K562 (cell line): ENCODE measurements around the gene FKBP8. TPM values are rescaled to one million over a fixed set of nuclear protein-coding genes. Genes with fewer than 3 reads are reported as not detected.

Experiments
- BHLHE40 ChIP-seq: IDR thresholded peaks from 2 replicates; pipeline ENCODE4 v1.6.1; 2011; ENCODE audit warnings: low read length, improper control_type of control experiment
- IRF2 ChIP-seq: sonication (generic); formaldehyde crosslinking; IDR thresholded peaks from 2 replicates; pipeline ENCODE4 v1.8.1; 2022; ENCODE audit warnings: mild to moderate bottlenecking, missing genetic modification reagents
- JUND ChIP-seq, 2 experiments: IDR thresholded peaks; 2 replicates in 1 of 2; 3 replicates in 1 of 2; pipeline ENCODE4 v1.6.1; 2011; ENCODE audit warnings: borderline replicate concordance in 2 of 2, low read depth in 2 of 2, low read length in 2 of 2, improper control_type of control experiment in 1 of 2, missing biosample characterization in 1 of 2, missing genetic modification characterization in 1 of 2, missing genetic modification reagents in 1 of 2
- MYNN ChIP-seq, 2 experiments: sonication (generic); formaldehyde crosslinking in 1 of 2; IDR thresholded peaks; 2 replicates each; pipeline versions ENCODE4 v1.5.0 to v1.6.1; 2016 to 2020; ENCODE audit warnings: antibody characterized with exemption in 1 of 2, missing genetic modification reagents in 1 of 2
- NR2C1 ChIP-seq, 2 experiments: fragments of 450-650 bp; IDR thresholded peaks; 2 replicates each; pipeline ENCODE4 v1.6.1; 2017; ENCODE audit warnings: mild to moderate bottlenecking in 2 of 2, antibody characterized with exemption in 1 of 2, inconsistent platforms in 1 of 2, missing compliant biosample characterization in 1 of 2, missing genetic modification characterization in 1 of 2
- NR3C1 ChIP-seq: sonication (generic); formaldehyde crosslinking; IDR thresholded peaks from 2 replicates; pipeline ENCODE4 v1.8.1; 2022; ENCODE audit warnings: missing genetic modification reagents
- POLR2H ChIP-seq: IDR thresholded peaks from 2 replicates; pipeline ENCODE4 v1.6.1; 2016; ENCODE audit warnings: missing genetic modification characterization, low read depth, mild to moderate bottlenecking, control low read depth, missing compliant biosample characterization, moderate library complexity
- RUNX1 ChIP-seq: sonication (generic); IDR thresholded peaks from 2 replicates; pipeline ENCODE4 v1.6.1; 2016; ENCODE audit warnings: antibody characterized with exemption, low read depth
- WHSC1 ChIP-seq: IDR thresholded peaks from one replicate; pipeline ENCODE4 v1.6.1; 2012; ENCODE audit warnings: low read length, control low read depth, inconsistent platforms
- ZFX ChIP-seq: sonication (generic); formaldehyde crosslinking; IDR thresholded peaks from 2 replicates; pipeline ENCODE4 v1.8.0; 2022; ENCODE audit warnings: mild to moderate bottlenecking, missing genetic modification reagents, moderate library complexity
- ZNF146 ChIP-seq: IDR thresholded peaks from one replicate; pipeline ENCODE4 v1.6.1; 2018; ENCODE audit warnings: missing compliant biosample characterization; ENCODE audit not compliant: unreplicated experiment
- ZNF282 ChIP-seq: sonication (generic); formaldehyde crosslinking; IDR thresholded peaks from 2 replicates; pipeline ENCODE4 v1.8.1; 2023; ENCODE audit warnings: missing genetic modification reagents
- polyA plus RNA-seq, 8 experiments: library from polyadenylated mRNA; depleted of rRNA in 4 of 8; stranded (reverse) in 5 of 8; unstranded in 3 of 8; fragments of >200 nt; fragmentation: Nextera tagmentation in 2 of 8; fragmentation: Illumina TruSeq in 1 of 8; extraction: Ambion mirVana in 2 of 8; extraction: Trizol in 1 of 8; gene quantifications; 2 replicates each; pipeline versions ENCODE4 v1.2.1 to v1.2.3, GENCODE V29; 2011 to 2014; ENCODE audit warnings: inconsistent platforms in 1 of 8, missing spikeins in 1 of 8
- total RNA-seq, 7 experiments: library from RNA; depleted of rRNA in 6 of 7; stranded (reverse); fragments of >200 nt in 6 of 7; fragmentation: Illumina TruSeq in 2 of 7; extraction: Trizol in 2 of 7; gene quantifications; 2 replicates each; pipeline versions ENCODE4 v1.2.1 to v1.2.3, GENCODE V29; 2011 to 2021; ENCODE audit warnings: low replicate concordance in 1 of 7
- TF ChIP-seq, protein P1 (sequence below): fragments of 450-650 bp; IDR thresholded peaks from 2 replicates; pipeline ENCODE4 v1.6.1; 2016; ENCODE audit warnings: low read depth
- TF ChIP-seq, protein P2 (sequence below), 2 experiments: fragments of 450-650 bp; IDR thresholded peaks; 2 replicates each; pipeline ENCODE4 v1.6.1; 2016
- TF ChIP-seq, protein P3 (sequence below): fragments of 450-650 bp; IDR thresholded peaks from 2 replicates; pipeline ENCODE4 v1.6.1; 2014; ENCODE audit warnings: low read depth, mild to moderate bottlenecking, moderate library complexity, borderline replicate concordance

Gene FKBP8
- total and polyA plus RNA-seq, 9 of the 15 experiments (the other 6 are each of a cell fraction or from before 2014, with no cell fraction given), result 0.46 to 236 (median 104) TPM

DNA sequence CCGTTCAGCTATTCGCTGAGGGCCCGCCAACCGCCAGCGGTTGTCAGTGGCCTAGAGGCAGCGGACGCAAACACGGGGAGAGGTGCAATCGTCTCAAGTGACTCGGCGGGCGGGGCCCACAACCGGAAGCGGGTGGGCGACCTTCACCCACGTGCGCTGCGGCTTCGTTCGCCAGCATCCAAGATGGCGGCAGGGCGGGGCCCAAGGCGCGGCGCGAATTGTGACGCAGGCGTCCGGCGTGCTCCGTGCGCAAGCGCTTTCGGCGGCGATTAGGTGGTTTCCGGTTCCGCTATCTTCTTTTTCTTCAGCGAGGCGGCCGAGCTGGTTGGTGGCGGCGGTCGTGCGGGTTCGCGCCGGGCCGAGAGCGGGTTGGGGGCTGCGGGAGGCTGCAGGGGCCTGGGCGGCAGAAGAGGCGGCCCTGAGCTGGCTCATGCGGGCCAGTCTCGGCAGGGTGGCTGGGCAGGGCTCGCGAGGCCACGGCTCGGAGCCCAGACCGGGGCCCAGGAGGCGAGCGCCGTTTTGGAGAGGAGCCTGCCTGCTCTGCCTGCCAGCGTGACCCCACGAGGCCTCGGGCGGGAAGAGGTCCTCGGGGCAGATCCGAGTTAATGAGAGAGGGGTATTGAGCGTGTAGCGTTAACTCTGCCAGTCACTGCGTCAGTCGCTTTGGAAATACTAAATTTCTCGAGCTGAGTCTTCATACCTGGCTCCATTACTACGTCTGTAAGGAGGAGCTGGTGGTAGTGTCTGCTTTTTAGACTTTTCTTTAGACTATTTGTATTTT lies 28.4 kb upstream of the FKBP8 start, which contains the start of gene UBA52 (continued):
- TF ChIP-seq, protein P1, sequence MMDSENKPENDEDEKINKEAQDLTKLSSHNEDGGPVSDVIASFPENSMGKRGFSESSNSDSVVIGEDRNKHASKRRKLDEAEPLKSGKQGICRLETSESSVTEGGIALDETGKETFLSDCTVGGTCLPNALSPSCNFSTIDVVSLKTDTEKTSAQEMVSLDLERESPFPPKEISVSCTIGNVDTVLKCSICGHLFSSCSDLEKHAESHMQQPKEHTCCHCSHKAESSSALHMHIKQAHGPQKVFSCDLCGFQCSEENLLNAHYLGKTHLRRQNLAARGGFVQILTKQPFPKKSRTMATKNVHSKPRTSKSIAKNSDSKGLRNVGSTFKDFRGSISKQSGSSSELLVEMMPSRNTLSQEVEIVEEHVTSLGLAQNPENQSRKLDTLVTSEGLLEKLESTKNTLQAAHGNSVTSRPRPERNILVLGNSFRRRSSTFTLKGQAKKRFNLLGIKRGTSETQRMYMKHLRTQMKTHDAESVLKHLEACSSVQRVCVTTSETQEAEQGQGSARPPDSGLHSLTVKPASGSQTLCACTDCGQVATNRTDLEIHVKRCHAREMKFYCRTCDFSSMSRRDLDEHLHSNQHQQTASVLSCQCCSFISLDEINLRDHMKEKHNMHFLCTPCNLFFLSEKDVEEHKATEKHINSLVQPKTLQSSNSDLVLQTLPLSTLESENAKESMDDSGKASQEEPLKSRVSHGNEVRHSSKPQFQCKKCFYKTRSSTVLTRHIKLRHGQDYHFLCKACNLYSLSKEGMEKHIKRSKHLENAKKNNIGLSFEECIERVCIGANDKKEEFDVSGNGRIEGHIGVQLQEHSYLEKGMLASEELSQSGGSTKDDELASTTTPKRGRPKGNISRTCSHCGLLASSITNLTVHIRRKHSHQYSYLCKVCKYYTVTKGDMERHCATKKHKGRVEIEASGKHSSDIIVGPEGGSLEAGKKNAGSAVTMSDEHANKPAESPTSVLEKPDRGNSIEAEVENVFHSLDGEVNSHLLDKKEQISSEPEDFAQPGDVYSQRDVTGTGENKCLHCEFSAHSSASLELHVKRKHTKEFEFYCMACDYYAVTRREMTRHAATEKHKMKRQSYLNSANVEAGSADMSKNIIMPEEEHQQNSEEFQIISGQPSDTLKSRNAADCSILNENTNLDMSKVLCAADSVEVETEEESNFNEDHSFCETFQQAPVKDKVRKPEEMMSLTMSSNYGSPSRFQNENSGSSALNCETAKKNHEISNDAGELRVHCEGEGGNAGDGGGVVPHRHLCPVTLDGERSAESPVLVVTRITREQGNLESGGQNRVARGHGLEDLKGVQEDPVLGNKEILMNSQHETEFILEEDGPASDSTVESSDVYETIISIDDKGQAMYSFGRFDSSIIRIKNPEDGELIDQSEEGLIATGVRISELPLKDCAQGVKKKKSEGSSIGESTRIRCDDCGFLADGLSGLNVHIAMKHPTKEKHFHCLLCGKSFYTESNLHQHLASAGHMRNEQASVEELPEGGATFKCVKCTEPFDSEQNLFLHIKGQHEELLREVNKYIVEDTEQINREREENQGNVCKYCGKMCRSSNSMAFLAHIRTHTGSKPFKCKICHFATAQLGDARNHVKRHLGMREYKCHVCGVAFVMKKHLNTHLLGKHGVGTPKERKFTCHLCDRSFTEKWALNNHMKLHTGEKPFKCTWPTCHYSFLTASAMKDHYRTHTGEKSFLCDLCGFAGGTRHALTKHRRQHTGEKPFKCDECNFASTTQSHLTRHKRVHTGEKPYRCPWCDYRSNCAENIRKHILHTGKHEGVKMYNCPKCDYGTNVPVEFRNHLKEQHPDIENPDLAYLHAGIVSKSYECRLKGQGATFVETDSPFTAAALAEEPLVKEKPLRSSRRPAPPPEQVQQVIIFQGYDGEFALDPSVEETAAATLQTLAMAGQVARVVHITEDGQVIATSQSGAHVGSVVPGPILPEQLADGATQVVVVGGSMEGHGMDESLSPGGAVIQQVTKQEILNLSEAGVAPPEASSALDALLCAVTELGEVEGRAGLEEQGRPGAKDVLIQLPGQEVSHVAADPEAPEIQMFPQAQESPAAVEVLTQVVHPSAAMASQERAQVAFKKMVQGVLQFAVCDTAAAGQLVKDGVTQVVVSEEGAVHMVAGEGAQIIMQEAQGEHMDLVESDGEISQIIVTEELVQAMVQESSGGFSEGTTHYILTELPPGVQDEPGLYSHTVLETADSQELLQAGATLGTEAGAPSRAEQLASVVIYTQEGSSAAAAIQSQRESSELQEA, result no peak
- TF ChIP-seq POLR2H (tag), result peak; percentile 89
- TF ChIP-seq, protein P2, sequence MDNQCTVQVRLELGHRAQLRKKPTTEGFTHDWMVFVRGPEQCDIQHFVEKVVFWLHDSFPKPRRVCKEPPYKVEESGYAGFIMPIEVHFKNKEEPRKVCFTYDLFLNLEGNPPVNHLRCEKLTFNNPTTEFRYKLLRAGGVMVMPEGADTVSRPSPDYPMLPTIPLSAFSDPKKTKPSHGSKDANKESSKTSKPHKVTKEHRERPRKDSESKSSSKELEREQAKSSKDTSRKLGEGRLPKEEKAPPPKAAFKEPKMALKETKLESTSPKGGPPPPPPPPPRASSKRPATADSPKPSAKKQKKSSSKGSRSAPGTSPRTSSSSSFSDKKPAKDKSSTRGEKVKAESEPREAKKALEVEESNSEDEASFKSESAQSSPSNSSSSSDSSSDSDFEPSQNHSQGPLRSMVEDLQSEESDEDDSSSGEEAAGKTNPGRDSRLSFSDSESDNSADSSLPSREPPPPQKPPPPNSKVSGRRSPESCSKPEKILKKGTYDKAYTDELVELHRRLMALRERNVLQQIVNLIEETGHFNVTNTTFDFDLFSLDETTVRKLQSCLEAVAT (IDR thresholded peaks at IDR 0.05), result no peak
- TF ChIP-seq ZFX (CRISPR knock-in tag), result peak; percentile 90
- TF ChIP-seq MYNN (IDR thresholded peaks at IDR 0.05), result peak; percentile 60; the same call in 1 of the 2 replicates
- no peak for TF ChIP-seq MYNN (CRISPR knock-in tag; IDR thresholded peaks at IDR 0.05)
- TF ChIP-seq ZNF146 (CRISPR knock-in tag), result no peak
- peak; percentile 62 for TF ChIP-seq JUND (IDR thresholded peaks at IDR 0.05; ENCODE audit: borderline replicate concordance, low read depth, low read length)
- TF ChIP-seq JUND (tag; IDR thresholded peaks at IDR 0.05; ENCODE audit: borderline replicate concordance, low read depth, low read length), result peak; percentile 27; the same call in 1 of the 3 replicates
- no peak for TF ChIP-seq ZNF282
- TF ChIP-seq NR2C1 (IDR thresholded peaks at IDR 0.05), result peak; percentile 65
- peak; percentile 89 for TF ChIP-seq NR2C1 (tag; IDR thresholded peaks at IDR 0.05)
- no peak for TF ChIP-seq WHSC1
- no peak for TF ChIP-seq IRF2
- peak; percentile 94 for TF ChIP-seq BHLHE40
- TF ChIP-seq, protein P3, sequence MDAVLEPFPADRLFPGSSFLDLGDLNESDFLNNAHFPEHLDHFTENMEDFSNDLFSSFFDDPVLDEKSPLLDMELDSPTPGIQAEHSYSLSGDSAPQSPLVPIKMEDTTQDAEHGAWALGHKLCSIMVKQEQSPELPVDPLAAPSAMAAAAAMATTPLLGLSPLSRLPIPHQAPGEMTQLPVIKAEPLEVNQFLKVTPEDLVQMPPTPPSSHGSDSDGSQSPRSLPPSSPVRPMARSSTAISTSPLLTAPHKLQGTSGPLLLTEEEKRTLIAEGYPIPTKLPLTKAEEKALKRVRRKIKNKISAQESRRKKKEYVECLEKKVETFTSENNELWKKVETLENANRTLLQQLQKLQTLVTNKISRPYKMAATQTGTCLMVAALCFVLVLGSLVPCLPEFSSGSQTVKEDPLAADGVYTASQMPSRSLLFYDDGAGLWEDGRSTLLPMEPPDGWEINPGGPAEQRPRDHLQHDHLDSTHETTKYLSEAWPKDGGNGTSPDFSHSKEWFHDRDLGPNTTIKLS, result peak; percentile 43; the same call in 1 of the 2 replicates
- no peak for TF ChIP-seq RUNX1
- TF ChIP-seq NR3C1 (CRISPR knock-in tag), result no peak
